OCI-LY1 (cell line): Measurements from ENCODE around the gene SLC12A3.

Experiments
- EZH2 ChIP-seq: fragments of 200-600 bp; sonication (generic), shearing (Covaris generic); IDR thresholded peaks from 2 replicates; pipeline ENCODE4 v1.8.0; 2017; ENCODE audit warnings: borderline replicate concordance, mixed run types, mild to moderate bottlenecking, antibody characterized with exemption, low read length, moderate library complexity, mixed read lengths
- TF ChIP-seq, protein P1 (sequence below): fragments of 200-600 bp; sonication (generic), shearing (Covaris generic); IDR thresholded peaks from 2 replicates; pipeline ENCODE4 v1.5.1; 2017; ENCODE audit warnings: mild to moderate bottlenecking, antibody characterized with exemption, low read length, moderate library complexity, mixed read lengths

DNA sequence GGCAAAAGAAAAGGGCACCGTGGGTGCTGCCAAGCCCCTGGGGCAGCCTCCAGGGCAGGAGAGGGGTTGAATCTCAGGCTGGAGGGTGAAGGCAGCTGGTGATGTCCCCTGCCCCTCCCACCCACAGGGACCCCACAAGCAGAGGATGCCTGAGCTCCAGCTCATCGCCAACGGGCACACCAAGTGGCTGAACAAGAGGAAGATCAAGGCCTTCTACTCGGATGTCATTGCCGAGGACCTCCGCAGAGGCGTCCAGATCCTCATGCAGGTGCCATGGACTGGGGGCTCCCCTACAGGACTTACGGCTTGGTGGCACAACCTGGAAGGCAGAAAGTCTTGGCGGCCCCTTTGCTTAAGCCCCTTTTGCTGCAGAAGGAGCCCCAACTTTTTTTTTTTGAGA, 21.8 kb downstream of the SLC12A3 start:
- TF ChIP-seq, protein P1, sequence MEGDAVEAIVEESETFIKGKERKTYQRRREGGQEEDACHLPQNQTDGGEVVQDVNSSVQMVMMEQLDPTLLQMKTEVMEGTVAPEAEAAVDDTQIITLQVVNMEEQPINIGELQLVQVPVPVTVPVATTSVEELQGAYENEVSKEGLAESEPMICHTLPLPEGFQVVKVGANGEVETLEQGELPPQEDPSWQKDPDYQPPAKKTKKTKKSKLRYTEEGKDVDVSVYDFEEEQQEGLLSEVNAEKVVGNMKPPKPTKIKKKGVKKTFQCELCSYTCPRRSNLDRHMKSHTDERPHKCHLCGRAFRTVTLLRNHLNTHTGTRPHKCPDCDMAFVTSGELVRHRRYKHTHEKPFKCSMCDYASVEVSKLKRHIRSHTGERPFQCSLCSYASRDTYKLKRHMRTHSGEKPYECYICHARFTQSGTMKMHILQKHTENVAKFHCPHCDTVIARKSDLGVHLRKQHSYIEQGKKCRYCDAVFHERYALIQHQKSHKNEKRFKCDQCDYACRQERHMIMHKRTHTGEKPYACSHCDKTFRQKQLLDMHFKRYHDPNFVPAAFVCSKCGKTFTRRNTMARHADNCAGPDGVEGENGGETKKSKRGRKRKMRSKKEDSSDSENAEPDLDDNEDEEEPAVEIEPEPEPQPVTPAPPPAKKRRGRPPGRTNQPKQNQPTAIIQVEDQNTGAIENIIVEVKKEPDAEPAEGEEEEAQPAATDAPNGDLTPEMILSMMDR, result no peak
- no peak for TF ChIP-seq EZH2
